GM12872 (cell line): ENCODE results near the gene MEGF11.

ENCODE experiments used
- CTCF ChIP-seq: IDR thresholded peaks from 3 replicates; pipeline ENCODE4 v1.5.1; 2011; ENCODE audit warnings: low read depth, mild to moderate bottlenecking, low read length, moderate library complexity; ENCODE audit not compliant: insufficient read depth

The MEGF11 gene

GRCh38 chr15:66162286-66162685 lies 91.3 kb downstream of the MEGF11 start:
- no peak for TF ChIP-seq CTCF

GRCh38 chr15:66161575-66162118 lies 91.9 kb downstream of the MEGF11 start:
- no peak for TF ChIP-seq CTCF

GRCh38 chr15:66161108-66161507 lies 92.4 kb downstream of the MEGF11 start:
- no peak for TF ChIP-seq CTCF

GRCh38 chr15:66157507-66157906 lies 96.0 kb downstream of the MEGF11 start:
- no peak for TF ChIP-seq CTCF

- TF ChIP-seq CTCF = no peak
Observed at GRCh38 chr15:66156310-66156975, 97.1 kb downstream of the MEGF11 start.

- TF ChIP-seq CTCF = no peak
Observed at GRCh38 chr15:66155065-66155464, 98.5 kb downstream of the MEGF11 start.

GRCh38 chr15:66154581-66154980 lies 99.0 kb downstream of the MEGF11 start:
- TF ChIP-seq CTCF = no peak
